ENCODE results near the gene MAST4.

Gene MAST4

DNA sequence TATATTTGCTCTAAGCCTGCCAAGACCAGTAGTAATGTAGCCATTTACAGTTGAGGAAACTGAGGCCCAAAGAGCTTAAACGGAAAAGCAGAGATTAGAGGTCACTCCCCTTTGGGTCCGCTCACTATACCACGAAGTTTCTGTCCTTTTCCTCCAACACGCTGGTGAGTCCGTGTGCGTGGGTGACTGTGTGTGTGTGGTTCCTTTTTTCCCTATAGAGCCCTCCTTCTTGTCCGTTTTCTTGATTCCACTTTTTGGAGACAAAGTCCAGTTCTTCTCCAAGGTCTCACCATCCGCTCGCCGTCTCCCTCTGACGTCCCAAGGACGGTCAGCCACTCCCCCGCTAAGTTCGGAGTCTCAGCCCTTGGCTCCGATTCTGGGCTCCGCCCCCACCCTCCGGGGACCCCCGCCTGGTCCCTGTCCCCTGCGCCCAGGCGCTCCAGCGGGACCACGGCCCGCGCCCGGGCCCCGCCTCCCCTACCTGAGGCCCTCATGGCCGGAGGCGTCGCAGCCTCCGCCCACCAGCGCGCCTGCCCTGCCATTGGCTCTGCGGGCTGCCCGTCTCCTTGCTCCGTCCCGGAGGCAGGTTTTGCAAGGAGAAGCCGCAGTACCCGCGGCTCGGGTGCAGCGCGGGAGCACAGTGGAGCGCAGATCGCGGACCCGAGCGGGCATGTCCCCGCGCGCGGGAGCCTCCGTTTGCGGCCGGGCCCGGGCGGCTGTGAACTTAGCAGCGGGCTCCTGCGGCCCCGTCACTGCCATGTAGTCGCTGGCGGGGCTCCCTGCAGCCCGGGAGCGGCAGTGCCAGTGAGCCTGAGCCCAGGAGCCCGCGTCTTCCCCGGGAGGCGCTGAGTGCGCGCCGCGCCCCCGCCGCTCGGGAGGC, at the start of gene MAST4:
TSS of gene MAST4 (plus strand) at position 638 of the 880 bp plus-strand sequence. CDS start 263 bp downstream, outside the sequence.
- peak; percentile 72 for DNase-seq (ENCODE audit: low read depth)

DNA sequence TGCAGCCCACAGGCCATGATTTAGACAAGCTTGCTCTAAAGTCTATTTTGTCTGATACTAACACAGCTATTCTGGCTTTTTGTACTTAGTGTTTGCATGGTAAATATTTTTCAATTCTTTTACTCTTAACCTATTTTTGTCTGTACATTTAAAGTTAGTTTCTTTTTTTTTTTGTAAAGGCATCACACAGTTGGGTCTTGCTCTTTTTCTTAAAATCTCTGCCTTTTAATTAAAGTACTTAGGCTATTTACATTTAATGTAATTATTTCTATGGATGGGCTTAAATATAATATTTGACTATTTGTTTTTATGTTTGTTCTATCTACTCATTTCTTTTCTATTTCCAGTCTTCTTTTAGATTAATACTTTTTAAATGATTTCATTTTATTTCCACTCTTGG, 49.7 kb upstream of the MAST4 start:
- DNase-seq (ENCODE audit: low read depth), result no peak

GRCh38 chr5:66551338-66551737, 44.9 kb upstream of the MAST4 start:
- no peak for DNase-seq (ENCODE audit: low read depth)

- no peak for DNase-seq (ENCODE audit: low read depth)
These were observed 44.2 kb upstream of the MAST4 start for GRCh38 chr5:66551945-66552344.

- no peak for DNase-seq (ENCODE audit: low read depth)
These were observed 42.8 kb upstream of the MAST4 start for GRCh38 chr5:66553368-66553912.

GRCh38 chr5:66553916-66554575, 42.1 kb upstream of the MAST4 start:
- DNase-seq (ENCODE audit: low read depth), result peak; percentile 9

DNA sequence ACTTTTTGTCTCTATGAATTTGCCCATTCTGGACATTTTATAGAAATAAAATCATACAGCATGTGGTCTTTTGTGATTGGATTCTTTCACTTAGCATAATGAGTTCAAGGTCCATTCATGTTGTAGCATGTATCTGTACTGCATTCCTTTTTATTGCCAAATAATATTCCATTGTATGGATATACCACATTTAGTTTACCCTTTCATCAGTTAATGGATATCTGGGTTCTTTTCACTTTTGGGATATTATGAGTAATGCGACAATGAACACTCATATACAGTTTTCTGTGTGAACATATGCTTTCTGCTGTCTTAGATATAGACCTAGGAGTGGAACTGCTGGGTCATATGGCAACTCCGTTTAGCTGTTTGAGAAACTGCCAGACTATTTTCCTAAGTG, 41.3 kb upstream of the MAST4 start:
- DNase-seq (ENCODE audit: low read depth), result no peak

DNA sequence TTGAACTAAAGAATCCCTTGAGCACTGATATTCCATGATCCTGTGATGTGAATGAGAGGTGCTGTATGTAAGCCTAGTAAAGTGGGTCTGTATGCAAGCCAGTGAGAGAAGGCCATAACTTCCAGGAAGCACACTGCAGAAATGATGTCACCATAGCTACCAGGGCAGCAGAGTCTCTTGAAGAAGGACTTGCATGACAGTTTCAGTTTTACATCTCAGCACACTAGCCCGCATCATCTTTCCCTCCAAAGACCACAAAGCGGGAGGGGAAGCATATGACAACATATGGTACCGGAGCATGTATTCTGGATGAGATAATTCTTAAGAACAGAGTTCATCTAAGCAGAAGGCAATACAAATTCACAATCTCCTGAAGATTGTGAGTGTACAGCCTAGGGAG, 37.6 kb upstream of the MAST4 start:
- DNase-seq (ENCODE audit: low read depth), result peak; percentile 5

DNA sequence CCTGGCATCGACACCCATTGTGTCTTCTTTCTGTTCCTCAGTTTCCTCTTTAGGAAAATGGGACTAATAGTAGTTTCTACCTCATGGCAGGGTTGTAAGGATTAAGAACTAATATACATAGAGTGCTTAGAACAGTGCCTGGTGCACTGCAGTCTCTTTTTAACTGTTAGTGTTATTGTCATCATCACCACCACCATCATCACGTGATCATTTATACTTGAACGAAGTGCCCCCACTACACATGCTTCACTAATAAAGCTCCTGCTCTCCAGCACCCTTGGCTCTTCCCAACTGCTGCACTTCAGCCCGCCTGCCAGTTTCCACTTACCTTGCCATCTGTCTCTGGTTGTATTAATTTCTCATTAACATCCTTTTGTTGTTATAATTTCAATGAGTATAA, 35.8 kb upstream of the MAST4 start:
- DNase-seq (ENCODE audit: low read depth), result no peak

GRCh38 chr5:66561256-66561990, 34.8 kb upstream of the MAST4 start:
- no peak for DNase-seq (ENCODE audit: low read depth)

GRCh38 chr5:66565878-66566277, 30.3 kb upstream of the MAST4 start:
- DNase-seq (ENCODE audit: low read depth), result no peak

DNA sequence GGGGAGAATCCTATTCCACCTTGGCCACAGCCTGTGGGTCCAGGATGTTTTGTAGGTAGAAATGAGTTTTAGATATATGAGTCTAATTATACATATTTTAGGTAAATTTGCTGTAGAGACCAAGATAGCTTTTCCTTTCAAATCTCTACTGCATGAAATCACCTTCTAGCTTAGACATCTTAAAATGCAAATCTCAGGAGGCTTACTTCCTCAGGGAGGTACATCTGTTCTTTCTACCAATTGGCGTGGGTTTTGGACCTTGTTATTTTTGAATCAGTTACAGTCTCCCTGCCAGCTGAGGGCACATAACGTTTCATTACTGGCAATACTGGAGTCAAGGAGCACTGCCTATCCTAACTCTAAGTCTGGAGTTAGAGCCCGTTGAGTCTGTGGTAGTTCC, 28.7 kb upstream of the MAST4 start:
- DNase-seq (ENCODE audit: low read depth), result no peak

DNA sequence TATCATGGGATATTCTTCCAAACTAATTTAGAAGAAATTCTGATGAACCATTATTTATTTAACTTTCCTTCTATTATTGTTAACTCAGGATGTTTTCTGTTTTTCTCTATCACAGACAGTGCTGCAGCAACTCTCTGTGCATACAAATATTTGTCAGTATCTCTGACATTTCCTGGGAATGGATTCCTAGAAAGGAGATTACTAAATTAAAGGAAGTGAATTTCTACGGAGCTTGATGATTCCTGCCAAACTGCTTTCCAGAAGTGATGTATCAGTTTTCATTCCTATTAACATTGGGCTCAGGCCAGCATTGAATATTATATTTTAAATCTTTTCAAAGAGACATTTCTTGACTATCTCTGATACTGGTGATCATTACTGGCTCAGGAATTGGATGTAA, 26.0 kb upstream of the MAST4 start:
- no peak for DNase-seq (ENCODE audit: low read depth)

- DNase-seq (ENCODE audit: low read depth), result no peak
These were observed 22.5 kb upstream of the MAST4 start for GRCh38 chr5:66573733-66574132.

DNA sequence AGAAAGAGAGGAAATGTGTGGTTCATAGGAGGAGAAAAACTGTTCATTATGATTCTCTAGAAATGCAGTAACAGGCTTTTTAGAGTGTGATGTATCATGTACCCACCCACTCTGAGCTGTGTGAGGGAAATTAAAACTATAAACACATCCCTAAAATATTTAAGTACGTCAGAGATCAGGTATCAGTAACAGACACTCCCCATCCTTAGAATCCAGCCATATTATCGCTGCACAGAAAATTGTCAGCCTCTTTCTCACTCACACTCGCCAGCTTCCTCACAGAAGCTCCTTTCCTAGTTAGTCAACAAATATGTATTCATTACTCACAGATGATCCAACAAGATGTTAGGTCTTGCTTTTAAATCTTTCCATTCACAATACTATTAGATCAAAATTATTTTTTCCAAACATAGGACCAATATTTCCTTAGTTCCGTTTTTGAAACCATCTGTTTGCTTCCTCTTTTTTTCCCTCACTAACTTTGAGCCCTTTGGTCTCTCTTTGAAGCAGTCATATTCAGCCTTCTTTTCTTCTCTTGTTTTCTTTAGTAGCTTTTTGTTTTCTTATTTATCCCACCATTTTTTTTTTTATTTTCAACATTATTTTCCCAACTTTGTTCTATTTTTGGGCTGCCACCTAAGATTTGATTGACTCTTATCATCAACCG, 13.6 kb upstream of the MAST4 start:
- no peak for DNase-seq (ENCODE audit: low read depth)

DNA sequence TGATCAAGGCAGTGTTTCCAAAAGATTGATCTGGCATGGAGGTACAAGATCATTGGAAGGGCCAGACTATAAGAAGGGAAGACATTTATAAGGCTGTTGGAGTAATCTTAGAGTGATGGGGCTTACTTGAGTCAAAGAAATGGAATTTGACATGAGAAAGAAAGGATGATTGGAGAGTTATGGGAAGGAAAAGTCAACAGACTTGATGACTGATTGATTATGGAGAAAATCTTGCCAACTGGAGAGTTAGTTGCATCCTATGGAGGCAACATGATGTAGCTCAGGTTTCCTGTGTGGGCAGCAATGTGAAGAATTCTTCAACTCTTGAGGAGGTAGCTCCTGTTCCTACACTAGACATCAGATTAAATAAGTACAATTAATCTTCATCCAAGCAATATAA, 10.9 kb upstream of the MAST4 start:
- DNase-seq (ENCODE audit: low read depth), result no peak

GRCh38 chr5:66587771-66588170, 8.4 kb upstream of the MAST4 start:
- DNase-seq (ENCODE audit: low read depth), result no peak

DNA sequence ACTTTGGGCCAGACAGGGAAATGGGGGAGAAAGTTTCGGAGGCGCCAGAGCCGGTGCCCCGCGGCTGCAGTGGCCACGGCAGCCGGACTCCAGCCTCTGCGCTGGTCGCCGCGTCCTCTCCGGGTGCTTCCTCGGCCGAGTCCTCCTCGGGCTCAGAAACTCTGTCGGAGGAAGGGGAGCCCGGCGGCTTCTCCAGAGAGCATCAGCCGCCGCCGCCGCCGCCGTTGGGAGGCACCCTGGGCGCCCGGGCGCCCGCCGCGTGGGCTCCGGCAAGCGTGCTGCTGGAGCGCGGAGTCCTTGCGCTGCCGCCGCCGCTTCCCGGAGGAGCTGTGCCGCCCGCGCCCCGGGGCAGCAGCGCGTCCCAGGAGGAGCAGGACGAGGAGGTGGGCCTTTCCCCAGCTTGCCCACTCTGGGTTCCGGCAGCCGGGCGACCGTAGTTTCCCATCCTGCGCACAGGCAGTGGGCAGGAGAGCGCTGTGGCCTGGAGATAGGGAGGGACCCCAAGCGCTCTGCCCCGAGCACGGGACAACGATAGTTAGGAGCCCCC, 516 bp downstream of the MAST4 start:
- no peak for DNase-seq (ENCODE audit: low read depth)

- DNase-seq (ENCODE audit: low read depth), result no peak
These were observed 1.1 kb downstream of the MAST4 start for GRCh38 chr5:66597183-66597757.

GRCh38 chr5:66602621-66603020, 6.4 kb downstream of the MAST4 start:
- no peak for DNase-seq (ENCODE audit: low read depth)

DNA sequence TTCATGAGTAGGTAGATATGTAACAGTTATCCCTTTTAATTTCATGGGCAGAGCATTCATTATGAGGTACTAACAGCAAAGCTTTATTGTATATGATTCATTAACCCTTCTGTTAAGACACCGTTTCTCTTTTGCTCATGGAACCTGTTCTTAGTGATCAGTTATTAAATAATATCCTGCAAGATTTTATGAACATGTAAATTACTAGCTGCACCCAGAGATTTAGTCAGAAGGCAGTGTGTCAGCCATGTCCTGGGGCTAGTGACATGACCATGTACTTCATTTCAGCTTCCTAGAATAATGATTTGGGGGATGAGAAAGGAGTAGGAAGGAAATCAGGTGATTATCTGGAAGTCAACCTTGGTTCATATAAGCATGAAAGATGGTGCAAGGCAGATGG, 7.0 kb downstream of the MAST4 start:
- no peak for DNase-seq (ENCODE audit: low read depth)

Measured in activated T-cell treated with anti-CD3 and anti-CD28 coated beads for 48 hours (primary cell).